GM19395 (cell line): ENCODE data around the gene MNDA.

ENCODE experiments used
- ATAC-seq: cut with Tn5 transposase; IDR thresholded peaks from one replicate; pipeline ENCODE4 v1.9.1; 2021; ENCODE audit warnings: mild to moderate bottlenecking, moderate library complexity; ENCODE audit not compliant: unreplicated experiment

MNDA gene

GRCh38 chr1:158830904-158831507 lies at the start of gene MNDA:
Gene MNDA, plus strand, starts transcription at chr1:158831351. Its CDS starts 10,803 bp downstream, at chr1:158842154.
- ATAC-seq: peak; percentile 95

GRCh38 chr1:158793604-158794003 lies 37.5 kb upstream of the MNDA start:
- peak; percentile 53 for ATAC-seq

- ATAC-seq: no peak
These were observed 36.9 kb upstream of the MNDA start for GRCh38 chr1:158794247-158794646.

- no peak for ATAC-seq
These were observed 32.6 kb upstream of the MNDA start for GRCh38 chr1:158798531-158798930.

- ATAC-seq: no peak
These were observed 31.5 kb upstream of the MNDA start for GRCh38 chr1:158799689-158800088.

GRCh38 chr1:158800526-158800925 lies 30.6 kb upstream of the MNDA start:
- ATAC-seq: no peak

GRCh38 chr1:158801396-158801795 lies 29.8 kb upstream of the MNDA start:
- no peak for ATAC-seq

- ATAC-seq: no peak
These were observed 27.5 kb upstream of the MNDA start for GRCh38 chr1:158803678-158804077.

GRCh38 chr1:158806916-158807536 lies 24.1 kb upstream of the MNDA start:
- ATAC-seq: no peak

GRCh38 chr1:158809256-158809655 lies 21.9 kb upstream of the MNDA start:
- no peak for ATAC-seq

GRCh38 chr1:158809862-158810261 lies 21.3 kb upstream of the MNDA start:
- no peak for ATAC-seq

- no peak for ATAC-seq
These were observed 20.8 kb upstream of the MNDA start for GRCh38 chr1:158810311-158810710.

- ATAC-seq: no peak
These were observed 18.8 kb upstream of the MNDA start for GRCh38 chr1:158812336-158812735.

GRCh38 chr1:158813164-158813563 lies 18.0 kb upstream of the MNDA start:
- ATAC-seq: no peak

- ATAC-seq: no peak
These were observed 16.2 kb upstream of the MNDA start for GRCh38 chr1:158814970-158815369.

GRCh38 chr1:158818560-158818959 lies 12.6 kb upstream of the MNDA start:
- no peak for ATAC-seq

- ATAC-seq: no peak
These were observed 12.1 kb upstream of the MNDA start for GRCh38 chr1:158818975-158819431.

GRCh38 chr1:158819461-158820443 lies 11.4 kb upstream of the MNDA start:
- peak; percentile 95 for ATAC-seq

GRCh38 chr1:158821723-158822122 lies 9.4 kb upstream of the MNDA start:
- no peak for ATAC-seq

- peak; percentile 69 for ATAC-seq
These were observed 975 bp upstream of the MNDA start for GRCh38 chr1:158830074-158830677.

GRCh38 chr1:158833264-158833663 lies 2.1 kb downstream of the MNDA start:
- ATAC-seq: no peak
